ENCODE data around the gene DNAJC22. TPM values are rescaled to one million over a fixed set of nuclear protein-coding genes. Genes with fewer than 3 reads are reported as not detected.

Gene DNAJC22
- total and polyA plus RNA-seq, 12 donors = 0.01 to 0.59 (median 0.25) TPM; not detected in 4

GRCh38 chr12:49335955-49336644 lies 10.6 kb upstream of the DNAJC22 start:
- Histone ChIP-seq H3K4me1 (peaks cover 0 to 40% (median 14%) of the 10 kb centered on the region in 9 donors), H3K27ac (no peak overlapping the region), H3K27me3 (peaks cover 21 to 98% (median 79%) of the 10 kb centered on the region in 7 donors), H3K4me3 (peak overlapping the region in 1 of 10 donors; percentile 43), H3K36me3 (no peaks in the 10 kb centered on the region), H3K9me3 (no peaks in the 10 kb centered on the region)
- ATAC-seq (no peak), DNase-seq (no peak)
- TF ChIP-seq CTCF (IDR thresholded peaks at IDR 0.05) = no peak
- WGBS, 2 donors = 6 to 10% methylated on average over 72 of the region's 72 CpGs
- intact Hi-C loops (cut with DNase I) = loop anchor here in 2 of 10 donors (5.0 kb wide), 1 partner anchor 44 kb away; no protein-coding TSS in a partner anchor

- peak; percentile 81 to 86 for DNase-seq
- Histone ChIP-seq H3K27ac (no peak within 1 kb of the TSS), H3K4me1 (peaks cover 0 to 34% (median 15%) of the 10 kb centered on the region in 9 donors), H3K36me3 (no peaks in the 10 kb centered on the region), H3K27me3 (peaks cover 21 to 98% (median 79%) of the 10 kb centered on the region in 7 donors), H3K9me3 (no peaks in the 10 kb centered on the region), H3K4me3 (peak within 1 kb of the TSS in 9 of 10 donors; percentile 5 to 53 (median 38))
- ATAC-seq = peak; percentile 81 to 92 (median 86)
- TF ChIP-seq CTCF (IDR thresholded peaks at IDR 0.05) = peak; percentile 90 to 100 (median 99)
- 1 to 3% methylated on average over 64 to 65 of the region's 65 CpGs for WGBS, 2 donors
- intact Hi-C loops (cut with DNase I) = loop anchor here in 2 of 10 donors (5.0 kb wide), 1 partner anchor 45 kb away; no protein-coding TSS in a partner anchor
Measured at GRCh38 chr12:49336645-49337584, 9.8 kb upstream of the DNAJC22 start, which contains the start of gene C1QL4. Gene C1QL4 (minus strand): TSS chr12:49337188. CDS start chr12:49336477, 711 bp downstream.

GRCh38 chr12:49338830-49339463 lies 7.7 kb upstream of the DNAJC22 start:
- ATAC-seq (no peak), DNase-seq (no peak)
- WGBS, 2 donors = 74 to 75% methylated on average over 6 of the region's 6 CpGs
- Histone ChIP-seq H3K4me3 (no peak overlapping the region), H3K27ac (no peak overlapping the region), H3K4me1 (peaks cover 10 to 41% (median 26%) of the 10 kb centered on the region in 9 donors), H3K36me3 (no peaks in the 10 kb centered on the region), H3K27me3 (peaks cover 20 to 98% (median 81%) of the 10 kb centered on the region in 7 donors), H3K9me3 (no peaks in the 10 kb centered on the region)
- intact Hi-C loops (cut with DNase I) = loop anchor here in 2 of 10 donors (5.0 kb wide), 1 partner anchor 47 kb away; no protein-coding TSS in a partner anchor
- TF ChIP-seq CTCF (IDR thresholded peaks at IDR 0.05) = no peak

All from heart right ventricle (tissue), 16 donors.